NT2/D1 (cell line): ENCODE results near the gene MAML2.

Experiments
- YY1 ChIP-seq: IDR thresholded peaks from 2 replicates; pipeline ENCODE4 v1.6.1; 2011; ENCODE audit not compliant: insufficient read length, insufficient read depth
- ZNF274 ChIP-seq: IDR thresholded peaks from 2 replicates; pipeline ENCODE4 v1.6.1; 2011; ENCODE audit warnings: mild to moderate bottlenecking, low read depth, low read length

- TF ChIP-seq ZNF274: no peak
- no peak for TF ChIP-seq YY1
Measured at GRCh38 chr11:96112192-96113128, 230.5 kb downstream of the MAML2 start.
